Measurements from ENCODE around the gene OR10G2. TPM values are rescaled to one million over a fixed set of nuclear protein-coding genes. Genes with fewer than 3 reads are reported as not detected.

Gene OR10G2
- total RNA-seq, 2 donors from 2014 or later, result not detected

DNA sequence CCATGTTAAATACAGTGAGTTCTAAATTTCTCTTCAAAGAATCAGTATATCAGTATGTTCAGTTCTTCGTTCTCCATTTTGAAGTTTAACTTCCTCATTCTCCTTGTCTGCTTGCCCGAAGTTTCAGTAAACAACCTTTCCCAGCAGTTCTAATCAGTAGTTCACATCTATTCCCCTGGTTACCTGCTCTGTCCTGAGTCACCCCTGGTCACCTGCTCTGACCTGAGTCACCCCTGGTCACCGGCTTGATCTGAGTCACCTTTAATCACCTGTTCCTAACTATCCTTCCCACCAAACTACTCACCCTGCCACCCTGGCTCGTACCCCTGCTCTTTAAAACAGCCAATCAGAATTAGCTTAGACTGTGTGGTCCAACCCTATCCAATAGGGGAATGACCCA, 45.4 kb downstream of the OR10G2 start:
- intact Hi-C loops (cut with DNase I), result no loop called here
- DNase-seq, result no peak
- H3K27me3 ChIP-seq, result no peaks in the 10 kb centered on the region
- no peak overlapping the region for H3K4me3 ChIP-seq
- TF ChIP-seq, protein P1, sequence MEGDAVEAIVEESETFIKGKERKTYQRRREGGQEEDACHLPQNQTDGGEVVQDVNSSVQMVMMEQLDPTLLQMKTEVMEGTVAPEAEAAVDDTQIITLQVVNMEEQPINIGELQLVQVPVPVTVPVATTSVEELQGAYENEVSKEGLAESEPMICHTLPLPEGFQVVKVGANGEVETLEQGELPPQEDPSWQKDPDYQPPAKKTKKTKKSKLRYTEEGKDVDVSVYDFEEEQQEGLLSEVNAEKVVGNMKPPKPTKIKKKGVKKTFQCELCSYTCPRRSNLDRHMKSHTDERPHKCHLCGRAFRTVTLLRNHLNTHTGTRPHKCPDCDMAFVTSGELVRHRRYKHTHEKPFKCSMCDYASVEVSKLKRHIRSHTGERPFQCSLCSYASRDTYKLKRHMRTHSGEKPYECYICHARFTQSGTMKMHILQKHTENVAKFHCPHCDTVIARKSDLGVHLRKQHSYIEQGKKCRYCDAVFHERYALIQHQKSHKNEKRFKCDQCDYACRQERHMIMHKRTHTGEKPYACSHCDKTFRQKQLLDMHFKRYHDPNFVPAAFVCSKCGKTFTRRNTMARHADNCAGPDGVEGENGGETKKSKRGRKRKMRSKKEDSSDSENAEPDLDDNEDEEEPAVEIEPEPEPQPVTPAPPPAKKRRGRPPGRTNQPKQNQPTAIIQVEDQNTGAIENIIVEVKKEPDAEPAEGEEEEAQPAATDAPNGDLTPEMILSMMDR (IDR thresholded peaks at IDR 0.05), result no peak
- no peak overlapping the region for H3K9ac ChIP-seq (ENCODE audit: low read depth in 2 of 2, low read length in 2 of 2)
- H3K27ac ChIP-seq, result no peak overlapping the region
- no peaks in the 10 kb centered on the region for H3K9me3 ChIP-seq
- H3K36me3 ChIP-seq, result no peaks in the 10 kb centered on the region
- no peaks in the 10 kb centered on the region for H3K4me1 ChIP-seq

Other genes with a start within 250 kb of the OR10G2 start
- 10 to 100 TPM; 56.2 to 60.1 TPM for gene CHD8, start 178.8 kb downstream of the OR10G2 start, total RNA-seq
- 10 to 100 TPM; 12.9 to 15.4 TPM for gene RAB2B, start 158.0 kb downstream of the OR10G2 start, total RNA-seq
- gene TOX4, start 157.7 kb downstream of the OR10G2 start, total RNA-seq, result 10 to 100 TPM; 71.8 to 85.8 TPM
- 10 to 100 TPM; 26.5 to 50.1 TPM for gene METTL3, start 123.6 kb downstream of the OR10G2 start, total RNA-seq
- gene SALL2, start 108.6 kb downstream of the OR10G2 start, total RNA-seq, result 1 to 10 TPM; 1.7 to 2.4 TPM
- not detected for gene OR10G3, start 54.9 kb downstream of the OR10G2 start, total RNA-seq
- not detected for gene OR4E2, start 18.9 kb upstream of the OR10G2 start, total RNA-seq
- under 1 TPM in 1 of 2 donors, not detected in 1; 0.05 TPM for gene OR4E1, start 38.9 kb upstream of the OR10G2 start, total RNA-seq

Measured in colonic mucosa (tissue), 4 donors.